GM21526 (cell line): Measurements from ENCODE around the gene EPM2A.
"Not testable (repeated sequence)": the region's sequence is repeated elsewhere in the genome, so short reads cannot be mapped to it uniquely, and the experiment has no call there.

Source experiments
- ATAC-seq: cut with Tn5 transposase; IDR thresholded peaks from one replicate; pipeline ENCODE4 v1.9.1; 2021; ENCODE audit warnings: moderate library complexity; ENCODE audit not compliant: unreplicated experiment, low FRiP score

EPM2A gene

DNA sequence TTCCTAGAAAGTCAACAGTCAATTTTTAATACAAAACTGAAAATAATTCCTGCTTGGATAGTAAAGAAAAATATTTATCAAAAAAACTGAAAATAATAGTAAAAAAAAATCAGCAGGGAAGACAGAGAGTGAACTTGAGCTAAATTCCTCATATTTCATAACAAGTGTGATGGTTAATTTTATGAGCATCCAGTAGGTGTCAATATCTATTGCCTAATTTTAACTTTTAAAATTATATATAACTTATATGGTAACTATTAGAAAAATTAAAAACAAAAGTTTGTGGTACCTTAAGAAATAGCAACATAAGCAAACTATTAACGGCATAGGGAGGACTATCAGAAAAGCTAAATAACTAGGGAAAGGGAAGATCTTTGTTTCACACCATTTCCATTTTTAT, 2.1 kb downstream of the EPM2A start:
- ATAC-seq = no peak

- ATAC-seq = no peak
These were observed 3.9 kb downstream of the EPM2A start for GRCh38 chr6:145731447-145731846.

- ATAC-seq = no peak
These were observed 5.4 kb downstream of the EPM2A start for GRCh38 chr6:145729887-145730286.

DNA sequence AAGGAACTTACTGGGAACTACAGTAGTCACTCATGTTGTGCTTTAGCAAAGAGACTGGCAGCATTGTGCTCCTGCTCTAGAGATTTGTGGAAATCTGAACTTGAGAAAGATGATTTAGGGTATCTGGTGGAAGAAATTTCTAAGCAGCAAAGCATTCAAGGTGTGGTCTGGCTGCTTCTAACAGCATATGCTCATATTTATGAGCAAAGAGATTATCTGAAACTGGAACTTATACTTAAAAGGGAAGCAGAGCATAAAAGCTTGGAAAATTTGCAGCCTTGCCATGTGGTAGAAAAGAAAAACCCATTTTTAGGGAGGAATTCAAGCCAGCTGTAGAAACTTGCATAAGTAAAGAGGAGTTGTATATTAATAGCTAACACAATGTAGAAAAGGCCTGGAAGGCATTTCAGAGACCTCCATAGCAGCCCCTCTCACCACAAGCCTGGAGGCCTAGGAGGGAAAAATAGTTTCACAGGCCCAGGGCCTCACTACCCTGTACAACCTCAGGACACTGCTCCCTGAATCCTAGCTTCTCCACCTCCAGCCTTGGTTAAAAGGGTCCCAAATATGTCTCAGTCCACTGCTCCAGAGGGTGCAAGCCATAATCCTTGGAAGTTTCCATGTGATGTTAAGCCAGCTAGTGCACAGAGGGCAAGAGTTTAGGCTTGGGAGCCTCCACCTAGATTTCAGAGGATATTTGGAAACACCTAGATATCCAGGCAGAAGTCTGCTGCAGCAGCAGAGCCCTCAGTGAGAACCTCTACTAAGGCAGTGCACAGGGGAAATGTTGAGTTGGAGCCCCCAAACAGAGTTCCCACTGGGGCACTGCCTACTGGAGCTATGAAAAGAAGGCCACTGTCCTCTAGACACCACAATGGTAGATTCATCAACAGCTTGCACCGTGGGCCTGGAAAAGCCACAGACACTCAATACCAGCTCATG, 6.6 kb downstream of the EPM2A start:
- ATAC-seq = no peak

- ATAC-seq = no peak
These were observed 7.4 kb downstream of the EPM2A start for GRCh38 chr6:145727817-145728388.

GRCh38 chr6:145725570-145725969, 9.8 kb downstream of the EPM2A start:
- no peak for ATAC-seq

- no peak for ATAC-seq
These were observed 11.7 kb downstream of the EPM2A start for GRCh38 chr6:145723646-145724045.

- no peak for ATAC-seq
These were observed 13.1 kb downstream of the EPM2A start for GRCh38 chr6:145722190-145722589.

DNA sequence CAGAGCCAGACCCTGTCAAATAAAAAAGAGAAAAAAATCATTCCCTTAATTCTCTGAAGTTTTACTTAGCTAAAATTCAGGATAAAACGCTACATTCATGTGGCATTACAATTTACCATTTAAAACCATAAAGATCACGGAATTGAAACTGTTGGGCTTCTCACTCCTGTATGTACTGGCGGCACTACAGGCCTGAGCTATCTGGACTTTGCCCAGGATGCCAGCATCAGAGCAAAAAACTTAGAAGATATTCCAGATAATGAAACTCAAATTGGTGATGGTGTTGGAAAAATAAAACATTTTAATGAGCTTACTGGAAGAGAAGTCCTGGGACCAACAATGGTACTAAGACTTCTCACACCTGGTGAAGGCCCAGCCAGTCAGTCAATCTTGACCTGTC, 14.2 kb downstream of the EPM2A start:
- ATAC-seq = no peak

- no peak for ATAC-seq
These were observed 19.9 kb downstream of the EPM2A start for GRCh38 chr6:145715426-145715825.

GRCh38 chr6:145714731-145715130, 20.6 kb downstream of the EPM2A start:
- ATAC-seq = no peak

DNA sequence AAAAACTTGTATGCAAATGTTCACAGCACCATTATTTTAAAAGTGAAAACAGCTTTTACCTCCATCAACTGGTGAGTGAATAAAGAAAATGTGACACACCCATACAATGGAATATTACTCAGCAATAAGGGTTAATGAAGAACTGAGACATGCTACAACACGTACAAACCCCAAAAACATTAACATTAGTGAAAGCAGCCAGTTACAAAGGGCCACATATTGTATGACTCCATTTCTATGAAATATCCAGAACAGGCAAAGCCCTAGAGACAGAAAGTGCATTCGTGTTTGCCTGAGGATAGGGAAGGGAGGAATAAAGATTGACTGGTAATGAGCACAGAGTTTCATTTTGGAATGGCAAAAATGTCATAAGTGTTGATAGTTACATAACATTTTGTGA, 21.5 kb downstream of the EPM2A start:
- no peak for ATAC-seq

DNA sequence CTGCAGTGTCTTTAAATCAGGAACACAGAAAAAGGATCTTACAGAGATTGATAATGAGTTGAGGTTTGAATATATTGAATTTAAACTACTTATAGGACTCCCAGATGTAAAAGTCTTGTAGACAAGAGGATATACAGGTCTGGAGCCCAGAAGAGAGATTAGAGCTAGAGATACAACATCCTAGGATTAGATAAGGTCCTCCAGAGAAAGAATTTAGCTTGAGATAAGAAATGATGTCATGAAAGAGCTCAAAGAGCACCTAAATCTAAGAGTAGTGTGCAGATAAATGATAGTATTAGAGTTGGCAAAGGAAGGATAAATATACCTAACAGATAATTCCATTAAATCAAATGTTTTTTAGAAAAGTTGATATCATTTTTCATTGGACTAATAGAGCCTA, 23.9 kb downstream of the EPM2A start:
- ATAC-seq = no peak

- ATAC-seq = no peak
These were observed 27.9 kb downstream of the EPM2A start for GRCh38 chr6:145707397-145707796.

- no peak for ATAC-seq
These were observed 29.8 kb downstream of the EPM2A start for GRCh38 chr6:145705561-145705960.

GRCh38 chr6:145704143-145704781, 31.1 kb downstream of the EPM2A start:
- no peak for ATAC-seq

DNA sequence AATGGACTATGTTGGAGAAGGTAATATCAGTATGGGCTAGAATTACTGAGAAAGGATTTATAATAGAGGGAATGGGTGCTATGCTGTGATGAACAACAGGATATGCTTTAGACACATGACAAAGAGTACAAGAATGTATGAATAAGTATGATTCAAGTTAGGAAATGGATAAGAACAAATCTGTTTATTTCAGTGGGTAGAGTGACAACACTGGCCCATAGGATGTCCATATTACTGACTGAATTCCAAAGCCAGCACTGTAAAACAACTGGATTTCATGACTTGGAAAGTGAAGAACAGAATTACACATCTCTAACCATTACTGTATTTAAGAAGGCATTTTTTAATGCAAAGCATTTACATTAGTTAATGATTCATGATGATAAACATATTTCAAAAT, 35.9 kb downstream of the EPM2A start:
- ATAC-seq = no peak

DNA sequence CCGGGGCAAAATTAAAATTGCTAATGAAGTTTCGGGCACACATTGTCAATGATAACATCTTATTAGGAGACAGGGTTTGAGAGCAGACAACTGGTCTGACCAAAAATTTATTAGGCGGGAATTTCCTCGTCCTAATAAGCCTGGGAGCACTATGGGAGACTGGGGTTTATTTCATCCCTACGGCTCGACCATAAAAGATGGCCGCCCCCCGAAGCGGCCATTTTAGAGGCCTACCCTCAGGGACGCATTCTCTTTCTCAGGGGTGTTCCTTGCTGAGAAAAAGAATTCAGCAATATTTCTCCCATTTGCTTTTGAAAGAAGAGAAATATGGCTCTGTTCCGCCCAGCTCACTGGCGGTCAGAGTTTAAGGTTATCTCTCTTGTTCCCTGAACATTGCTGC, 37.9 kb downstream of the EPM2A start:
- not testable (repeated sequence) for ATAC-seq

DNA sequence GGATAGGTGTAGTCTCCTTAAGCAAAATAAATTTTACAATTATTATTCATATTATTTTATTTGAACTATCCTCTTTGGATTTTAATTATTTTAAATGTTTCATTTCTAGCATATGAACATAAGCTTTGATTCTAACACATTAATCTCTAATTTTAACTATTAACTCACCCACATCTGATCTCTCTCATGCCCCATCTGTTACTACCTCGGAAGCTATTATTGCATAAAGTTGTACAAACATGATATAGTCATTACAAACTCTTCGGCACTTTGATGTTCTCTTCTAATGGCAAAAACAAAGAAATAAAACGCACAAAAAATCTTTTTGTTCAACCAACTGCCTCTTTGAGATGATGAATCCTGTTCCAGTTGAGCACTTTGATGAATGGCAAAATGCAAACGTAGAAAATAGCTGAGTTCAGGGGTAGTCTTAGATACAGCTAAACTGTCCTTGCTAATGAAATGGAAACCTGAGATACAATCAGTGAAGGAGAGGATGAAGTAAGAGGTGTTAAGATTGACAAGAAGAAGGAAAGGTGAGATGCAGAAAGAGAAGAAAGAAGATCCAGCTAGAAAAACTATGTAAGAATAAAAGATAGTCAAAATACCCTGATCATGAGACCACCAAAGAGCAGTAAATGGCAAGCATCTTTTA, 41.1 kb downstream of the EPM2A start:
- no peak for ATAC-seq

- no peak for ATAC-seq
These were observed 44.4 kb downstream of the EPM2A start for GRCh38 chr6:145690969-145691368.

DNA sequence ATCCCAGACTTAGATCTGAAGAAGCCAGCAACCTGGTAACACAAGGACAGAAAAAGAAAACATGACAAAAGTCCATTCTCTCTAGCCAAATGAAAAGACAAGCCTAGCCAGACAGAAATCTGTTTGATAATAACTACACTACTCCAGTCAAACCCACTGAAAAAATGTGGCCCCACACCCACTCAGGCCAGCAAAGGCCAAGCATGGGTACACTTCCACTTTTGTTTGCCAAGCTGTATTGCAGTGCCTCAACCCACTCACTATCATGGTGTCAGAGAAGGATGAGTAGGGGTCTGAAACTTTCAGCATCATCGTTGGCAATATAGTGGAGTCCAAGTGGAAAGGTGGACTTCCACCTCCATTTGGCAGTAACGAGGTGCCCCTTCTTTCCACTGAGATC, 45.8 kb downstream of the EPM2A start:
- no peak for ATAC-seq
